ENCODE results near the gene DSCAM.

- no peak for TF ChIP-seq CTCF (IDR thresholded peaks at IDR 0.05 in 8 of 11, conservative IDR thresholded peaks at IDR 0.05 in 3 of 11)
- no peak for TF ChIP-seq POLR2AphosphoS5 (IDR thresholded peaks at IDR 0.05)
Measured at GRCh38 chr21:40463176-40463575, 383.8 kb downstream of the DSCAM start.

All from spleen (tissue), 7 donors.